Measurements from ENCODE around the gene PBRM1. TPM values are rescaled to one million over a fixed set of nuclear protein-coding genes. Genes with fewer than 3 reads are reported as not detected.

PBRM1 gene
- total and polyA plus RNA-seq, 2 of the 8 experiments (the other 6 are each of a cell fraction or from before 2014, with no cell fraction given): 19.3 to 65.8 TPM

- no peak for TF ChIP-seq KDM4A (IDR thresholded peaks at IDR 0.05; ENCODE audit: low read depth, low read length, severe bottlenecking)
- no peak for TF ChIP-seq TAF7 (optimal IDR thresholded peaks at IDR 0.05; ENCODE audit: borderline replicate concordance, low read depth, low read length)
- TF ChIP-seq MAFK (IDR thresholded peaks at IDR 0.05; ENCODE audit: low read depth, low read length): no peak
- TF ChIP-seq PHF8 (conservative IDR thresholded peaks at IDR 0.05; ENCODE audit: low read depth, low read length): no peak
- TF ChIP-seq BCL11A (IDR thresholded peaks at IDR 0.05; ENCODE audit: low read depth in 2 of 2, low read length in 2 of 2): no peak
- TF ChIP-seq RFX5 (IDR thresholded peaks at IDR 0.05; ENCODE audit: borderline replicate concordance, low read depth, low read length): no peak
- Histone ChIP-seq H2BK5ac (ENCODE audit: low read depth, low read length) (no peak overlapping the region), H2BK120ac (replicated peaks; ENCODE audit: low read depth, low read length) (no peak overlapping the region), H3K4me2 (ENCODE audit: insufficient read depth in 1 of 2, low read depth in 2 of 2, low read length in 2 of 2) (no peak overlapping the region), H2AFZ (ENCODE audit: low read length) (no peak overlapping the region), H3K23ac (ENCODE audit: insufficient read length) (no peak overlapping the region), H3K9ac (replicated peaks in 1 of 4; ENCODE audit: extremely low read depth in 1 of 4, low read depth in 3 of 4, low read length in 3 of 4) (no peak overlapping the region), H2BK12ac (ENCODE audit: low read depth, low read length) (no peak overlapping the region), H3K27me3 (replicated peaks in 1 of 4; ENCODE audit: control insufficient read depth in 3 of 4, extremely low read depth in 1 of 4, insufficient read depth in 3 of 4, low read length in 3 of 4) (no peaks in the 10 kb centered on the region), H3K4ac (replicated peaks; ENCODE audit: insufficient read length, low read depth, low read length) (no peak overlapping the region), H3K27ac (ENCODE audit: low read depth, low read length) (no peak overlapping the region), H3K36me3 (ENCODE audit: control insufficient read depth in 2 of 4, insufficient read depth in 4 of 4, low read length in 3 of 4) (peaks cover 3 to 28% (median 10%) of the 10 kb centered on the region in 4 experiments; a peak in 7 of 8 replicates), H4K5ac (ENCODE audit: insufficient read length, low read depth, low read length) (no peak overlapping the region), H3K4me1 (replicated peaks in 1 of 4; ENCODE audit: control insufficient read depth in 3 of 4, insufficient read depth in 4 of 4, low read length in 3 of 4) (no peaks in the 10 kb centered on the region), H2BK15ac (ENCODE audit: low read length) (no peak overlapping the region), H3K14ac (ENCODE audit: insufficient read length) (no peak overlapping the region), H3K18ac (ENCODE audit: extremely low read depth, low read length) (no peak overlapping the region), H3K23me2 (ENCODE audit: low read depth, low read length) (no peaks in the 10 kb centered on the region), H3K9me3 (ENCODE audit: insufficient read depth in 2 of 2, low read depth in 1 of 2, low read length in 1 of 2) (no peaks in the 10 kb centered on the region), H4K20me1 (replicated peaks in 1 of 2; ENCODE audit: control insufficient read depth in 1 of 2, insufficient read depth in 2 of 2, low read length in 2 of 2) (peaks cover 1 to 2% of the 10 kb centered on the region in 2 experiments), H3K4me3 (ENCODE audit: extremely low read depth in 1 of 4, insufficient read depth in 2 of 4, low read depth in 3 of 4, low read length in 4 of 4) (no peak overlapping the region), H4K8ac (ENCODE audit: extremely low read depth, insufficient read depth, low read length) (no peak overlapping the region), H2AK5ac (ENCODE audit: low read depth, low read length) (no peak overlapping the region), H3K79me2 (ENCODE audit: control insufficient read depth in 1 of 2, insufficient read depth in 2 of 2, low read length in 2 of 2) (no peaks in the 10 kb centered on the region), H2BK20ac (ENCODE audit: low read length) (no peak overlapping the region), H3K56ac (replicated peaks; ENCODE audit: insufficient read length, low read depth, low read length) (no peak overlapping the region), H4K91ac (replicated peaks; ENCODE audit: insufficient read length, low read length) (no peak overlapping the region), H3K79me1 (ENCODE audit: low read depth, low read length) (0 out of 2 replicates have a peak, but pooled peaks cover 2% of the 10 kb centered on the region)
- ChIA-PET CTCF (ENCODE audit: partially characterized antibody) (interaction anchor here (0.6 to 1.5 kb wide), 4 partner anchors 10 to 404 kb away, joined by 3 to 5 read pairs (median 3); no protein-coding TSS in a partner anchor), POLR2A (ENCODE audit: partially characterized antibody) (no interaction called here)
- WGBS, 2 experiments (ENCODE audit: extremely low coverage in 1 of 2, insufficient coverage in 1 of 2, insufficient read length in 1 of 2, insufficient replicate concordance in 2 of 2, low coverage in 1 of 2, low lambda C conversion rate in 2 of 2, missing lambda C conversion rate in 1 of 2): 80% methylated on average over 3 of the region's 3 CpGs; no CpG with 5 or more reads in 1 of the 2 experiments
- no peak for FAIRE-seq
- DNase-seq (ENCODE audit: low read depth in 1 of 2, low spot score in 2 of 2): no peak
Observed at GRCh38 chr3:52546111-52546901, 139.4 kb downstream of the PBRM1 start.

All from H1 (cell line).